ENCODE results near the gene MRPS9.

MRPS9 gene

DNA sequence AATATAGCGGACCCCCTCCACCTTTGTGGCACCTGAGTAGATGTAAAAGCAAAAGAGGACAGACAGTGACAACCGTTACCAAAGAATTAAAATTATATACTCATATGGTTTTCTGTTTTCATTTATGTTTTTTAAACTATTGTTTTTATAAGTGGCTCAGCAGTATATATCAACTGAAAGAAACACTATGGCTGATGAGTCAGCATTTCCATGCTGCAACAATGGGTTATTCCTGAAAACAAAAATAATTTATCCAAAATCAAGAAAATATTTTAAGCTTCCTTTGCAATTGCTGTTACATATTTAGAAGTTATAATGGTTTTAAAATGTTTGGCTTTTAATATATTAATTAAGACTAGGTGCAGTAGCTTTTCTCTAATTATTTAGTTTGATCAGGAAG is 17.7 kb downstream of the MRPS9 start:
- Histone ChIP-seq H3K4me3 (no peak overlapping the region), H3K36me3 (peaks cover 30% of the 10 kb centered on the region), H3K27ac (no peak overlapping the region)

GRCh38 chr2:105056245-105056644 is 18.4 kb downstream of the MRPS9 start:
- no peaks in the 10 kb centered on the region for H3K27me3 ChIP-seq
- H3K27ac ChIP-seq, result no peak overlapping the region
- H3K36me3 ChIP-seq, result peaks cover 29% of the 10 kb centered on the region
- no peak overlapping the region for H3K9ac ChIP-seq
- H3K4me3 ChIP-seq, result no peak overlapping the region
- no peak overlapping the region for H3K4me2 ChIP-seq
- peaks cover 18% of the 10 kb centered on the region for H3K9me3 ChIP-seq
- H4K20me1 ChIP-seq, result no peaks in the 10 kb centered on the region
- TF ChIP-seq Cebpa-rat (IDR thresholded peaks at IDR 0.05), result no peak
- H3K4me1 ChIP-seq, result peaks cover 11% of the 10 kb centered on the region; the same call in 1 of the 2 replicates

More for the DNA sequence above, 17.7 kb downstream of the MRPS9 start:
- Histone ChIP-seq H3K9ac (no peak overlapping the region), H3K9me3 (peaks cover 21% of the 10 kb centered on the region), H3K4me2 (no peak overlapping the region), H3K27me3 (no peaks in the 10 kb centered on the region), H3K4me1 (peaks cover 11% of the 10 kb centered on the region; the same call in 1 of the 2 replicates), H4K20me1 (no peaks in the 10 kb centered on the region)
- TF ChIP-seq Cebpa-rat (IDR thresholded peaks at IDR 0.05), result no peak

DNA sequence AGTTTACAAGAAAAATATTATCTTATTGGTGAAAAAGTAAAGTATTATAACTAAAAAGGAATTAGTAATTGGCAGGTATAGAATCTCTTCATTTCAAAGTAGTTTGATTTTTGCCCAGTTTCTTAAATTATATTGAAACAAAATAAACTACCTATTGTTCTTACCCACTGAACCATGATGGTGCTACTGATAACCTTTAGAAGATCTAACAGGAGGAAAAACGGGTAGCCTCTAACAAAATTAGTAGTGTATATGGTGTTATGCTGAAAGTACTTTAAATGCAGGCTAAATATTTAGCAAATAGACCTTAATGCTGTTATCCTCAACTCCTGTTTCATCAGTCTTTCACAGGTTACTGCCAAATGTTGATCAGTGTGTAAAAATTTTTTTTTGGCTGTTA is 19.1 kb downstream of the MRPS9 start:
- peaks cover 11% of the 10 kb centered on the region; the same call in 1 of the 2 replicates for H3K4me1 ChIP-seq
- no peak overlapping the region for H3K4me2 ChIP-seq
- no peaks in the 10 kb centered on the region for H4K20me1 ChIP-seq
- H3K27me3 ChIP-seq, result no peaks in the 10 kb centered on the region
- H3K9me3 ChIP-seq, result peaks cover 16% of the 10 kb centered on the region
- no peak overlapping the region for H3K27ac ChIP-seq
- no peak overlapping the region for H3K4me3 ChIP-seq
- H3K36me3 ChIP-seq, result peaks cover 30% of the 10 kb centered on the region
- no peak overlapping the region for H3K9ac ChIP-seq
- no peak for TF ChIP-seq Cebpa-rat (IDR thresholded peaks at IDR 0.05)

- TF ChIP-seq Cebpa-rat (IDR thresholded peaks at IDR 0.05), result no peak
- Histone ChIP-seq H3K27me3 (no peaks in the 10 kb centered on the region), H3K27ac (no peak overlapping the region), H4K20me1 (no peaks in the 10 kb centered on the region), H3K4me1 (peaks cover 11% of the 10 kb centered on the region; the same call in 1 of the 2 replicates), H3K4me2 (no peak overlapping the region), H3K36me3 (peaks cover 22% of the 10 kb centered on the region), H3K4me3 (no peak overlapping the region), H3K9me3 (0 out of 2 replicates have a peak, but pooled peaks cover 4% of the 10 kb centered on the region), H3K9ac (no peak overlapping the region)
Observed at GRCh38 chr2:105061560-105061959, 23.7 kb downstream of the MRPS9 start.

- peaks cover 9% of the 10 kb centered on the region; the same call in 1 of the 2 replicates for H3K4me1 ChIP-seq
- H4K20me1 ChIP-seq, result no peaks in the 10 kb centered on the region
- 0 out of 2 replicates have a peak, but pooled peaks cover 4% of the 10 kb centered on the region for H3K9me3 ChIP-seq
- H3K27me3 ChIP-seq, result no peaks in the 10 kb centered on the region
- no peak overlapping the region for H3K4me3 ChIP-seq
- no peak overlapping the region for H3K9ac ChIP-seq
- H3K27ac ChIP-seq, result no peak overlapping the region
- TF ChIP-seq Cebpa-rat (IDR thresholded peaks at IDR 0.05), result no peak
- H3K36me3 ChIP-seq, result peaks cover 22% of the 10 kb centered on the region
- no peak overlapping the region for H3K4me2 ChIP-seq
Observed at GRCh38 chr2:105062158-105062557, 24.3 kb downstream of the MRPS9 start.

DNA sequence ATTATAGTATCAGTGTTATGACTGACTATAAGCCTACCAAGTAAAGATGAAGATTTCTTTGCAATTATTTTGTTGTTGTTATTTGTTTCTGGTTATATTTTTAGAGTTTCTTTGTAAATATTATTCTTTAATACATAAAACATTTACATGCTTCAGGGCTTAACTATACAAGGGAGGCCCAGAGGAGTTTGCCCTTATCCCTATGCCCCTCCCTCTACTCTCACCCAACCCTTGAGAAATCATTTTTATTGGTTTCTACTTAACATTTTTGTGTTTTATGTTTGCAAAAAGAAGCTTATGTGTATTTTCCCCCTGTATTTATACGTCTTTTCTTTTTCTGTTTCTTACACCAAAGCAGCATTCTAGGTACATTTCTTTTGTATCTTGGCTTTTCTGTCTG is 30.5 kb downstream of the MRPS9 start:
- Histone ChIP-seq H3K9me3 (no peaks in the 10 kb centered on the region), H3K27me3 (no peaks in the 10 kb centered on the region), H3K4me3 (no peak overlapping the region), H3K36me3 (peaks cover 13% of the 10 kb centered on the region; the same call in 1 of the 2 replicates), H3K4me2 (no peak overlapping the region), H3K27ac (no peak overlapping the region), H4K20me1 (no peaks in the 10 kb centered on the region), H3K4me1 (no peaks in the 10 kb centered on the region), H3K9ac (no peak overlapping the region)
- TF ChIP-seq Cebpa-rat (IDR thresholded peaks at IDR 0.05), result no peak

DNA sequence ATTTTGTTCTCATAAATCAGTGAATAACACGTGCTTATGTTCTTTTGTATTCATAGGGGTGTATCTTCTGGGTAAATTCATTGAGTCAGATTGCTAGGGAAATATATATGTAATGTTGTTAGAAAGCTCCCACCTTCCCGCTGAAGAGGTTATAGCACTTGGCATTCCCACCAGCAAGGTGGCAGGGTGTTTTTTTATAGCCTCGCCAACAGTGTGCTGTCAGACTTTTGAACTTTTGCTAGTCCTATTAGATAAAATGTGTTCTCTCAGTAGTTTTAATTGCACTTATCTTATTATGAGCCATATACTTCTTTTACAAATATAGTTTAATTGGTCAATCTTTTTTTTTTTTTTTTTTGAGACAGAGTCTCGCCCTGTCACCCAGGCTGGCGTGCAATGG is 31.0 kb downstream of the MRPS9 start:
- H3K9ac ChIP-seq, result no peak overlapping the region
- peaks cover 18% of the 10 kb centered on the region; the same call in 1 of the 2 replicates for H3K36me3 ChIP-seq
- H3K4me2 ChIP-seq, result no peak overlapping the region
- no peaks in the 10 kb centered on the region for H3K4me1 ChIP-seq
- H3K27ac ChIP-seq, result no peak overlapping the region
- H4K20me1 ChIP-seq, result no peaks in the 10 kb centered on the region
- no peak overlapping the region for H3K4me3 ChIP-seq
- H3K27me3 ChIP-seq, result no peaks in the 10 kb centered on the region
- no peaks in the 10 kb centered on the region; the same call in 1 of the 2 replicates for H3K9me3 ChIP-seq
- no peak for TF ChIP-seq Cebpa-rat (IDR thresholded peaks at IDR 0.05)

GRCh38 chr2:105070010-105070865 is 32.4 kb downstream of the MRPS9 start:
- Histone ChIP-seq H3K36me3 (peaks cover 29% of the 10 kb centered on the region), H3K27me3 (no peaks in the 10 kb centered on the region), H3K27ac (no peak overlapping the region), H3K4me3 (no peak overlapping the region), H3K4me2 (no peak overlapping the region), H3K9me3 (peaks cover 13% of the 10 kb centered on the region), H4K20me1 (no peaks in the 10 kb centered on the region), H3K9ac (no peak overlapping the region), H3K4me1 (peaks cover 7% of the 10 kb centered on the region)
- no peak for TF ChIP-seq Cebpa-rat (IDR thresholded peaks at IDR 0.05)

GRCh38 chr2:105071379-105071778 is 33.5 kb downstream of the MRPS9 start:
- Histone ChIP-seq H3K4me3 (no peak overlapping the region), H3K9me3 (peaks cover 13% of the 10 kb centered on the region), H3K4me2 (no peak overlapping the region), H3K4me1 (peaks cover 8% of the 10 kb centered on the region), H4K20me1 (no peaks in the 10 kb centered on the region), H3K27ac (no peak overlapping the region), H3K27me3 (no peaks in the 10 kb centered on the region), H3K36me3 (peaks cover 31% of the 10 kb centered on the region), H3K9ac (no peak overlapping the region)
- TF ChIP-seq Cebpa-rat (IDR thresholded peaks at IDR 0.05), result no peak

- no peak for TF ChIP-seq Cebpa-rat (IDR thresholded peaks at IDR 0.05)
- Histone ChIP-seq H3K36me3 (peaks cover 31% of the 10 kb centered on the region), H4K20me1 (no peaks in the 10 kb centered on the region), H3K9ac (no peak overlapping the region), H3K4me2 (no peak overlapping the region), H3K9me3 (peaks cover 13% of the 10 kb centered on the region), H3K4me3 (no peak overlapping the region), H3K4me1 (peaks cover 8% of the 10 kb centered on the region), H3K27me3 (no peaks in the 10 kb centered on the region), H3K27ac (no peak overlapping the region)
Observed at GRCh38 chr2:105072039-105072438, 34.2 kb downstream of the MRPS9 start.

All from BLaER1 (cell line).